ENCODE measurements around the gene GOLGA2.

Gene GOLGA2

DNA sequence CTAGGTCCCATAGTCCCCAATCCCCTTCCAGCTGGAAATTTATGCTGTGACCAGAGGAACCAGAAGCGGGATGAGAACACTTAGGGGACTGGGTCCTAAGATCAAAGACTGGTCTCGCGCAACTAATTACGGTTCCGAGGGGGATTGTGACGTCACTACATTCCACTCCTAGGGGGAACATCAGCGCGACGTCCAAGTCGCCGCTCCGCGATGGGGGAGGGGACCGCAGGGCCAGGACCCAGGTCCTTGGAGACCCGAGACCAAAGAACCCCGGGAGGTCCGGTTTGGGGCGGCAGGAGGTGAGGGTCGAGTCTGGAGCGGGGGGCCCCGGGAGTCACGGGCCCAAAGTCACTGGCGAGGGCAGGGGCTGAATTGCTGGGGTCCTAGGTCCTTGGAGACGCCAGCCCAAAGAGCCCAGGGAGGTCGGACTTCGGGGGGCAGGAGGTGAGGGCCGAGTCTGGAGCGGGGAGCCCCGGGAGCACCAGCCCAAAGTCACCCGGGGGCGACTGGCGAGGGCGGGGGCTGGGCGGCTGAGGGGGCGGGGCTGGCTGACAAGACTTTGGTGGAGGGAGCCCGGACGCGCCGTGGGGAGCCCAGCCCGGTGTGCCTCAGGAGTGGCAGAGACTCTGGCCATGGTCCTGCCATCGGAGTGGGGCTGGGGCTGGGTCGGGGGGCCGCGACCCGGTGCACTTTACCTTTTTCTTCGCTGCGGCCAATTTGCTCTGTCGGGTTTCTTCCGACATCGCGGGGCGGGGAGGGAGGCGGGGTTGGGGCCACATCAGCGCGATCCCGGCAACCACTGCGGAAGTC is at the start of gene GOLGA2:
TSS of gene GOLGA2 (minus strand) at position 810 of the 810 bp plus-strand sequence. CDS start at position 779, 31 bp downstream.
- no peak for DNase-seq

DNA sequence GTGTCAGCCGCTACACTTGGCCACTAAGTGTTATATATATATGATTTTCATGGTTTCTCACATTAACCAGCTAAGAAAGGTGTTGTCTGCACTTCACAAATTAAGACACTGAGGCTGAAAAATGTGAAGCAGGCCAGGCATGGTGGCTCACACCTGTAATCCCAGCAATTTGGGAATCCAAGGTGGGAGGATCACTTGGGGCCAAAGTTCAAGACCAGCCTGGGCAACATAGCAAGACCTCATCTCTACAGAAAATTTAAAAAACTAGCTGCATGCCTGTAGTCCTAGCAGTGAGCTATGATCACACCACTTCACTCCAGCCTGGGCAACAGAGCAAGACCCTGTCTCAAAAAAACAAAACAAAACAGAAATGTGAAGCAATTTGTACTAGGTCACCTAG is 48.6 kb upstream of the GOLGA2 start:
- DNase-seq: no peak

- DNase-seq: no peak
Observed at GRCh38 chr9:128323791-128324190, 48.0 kb upstream of the GOLGA2 start.

DNA sequence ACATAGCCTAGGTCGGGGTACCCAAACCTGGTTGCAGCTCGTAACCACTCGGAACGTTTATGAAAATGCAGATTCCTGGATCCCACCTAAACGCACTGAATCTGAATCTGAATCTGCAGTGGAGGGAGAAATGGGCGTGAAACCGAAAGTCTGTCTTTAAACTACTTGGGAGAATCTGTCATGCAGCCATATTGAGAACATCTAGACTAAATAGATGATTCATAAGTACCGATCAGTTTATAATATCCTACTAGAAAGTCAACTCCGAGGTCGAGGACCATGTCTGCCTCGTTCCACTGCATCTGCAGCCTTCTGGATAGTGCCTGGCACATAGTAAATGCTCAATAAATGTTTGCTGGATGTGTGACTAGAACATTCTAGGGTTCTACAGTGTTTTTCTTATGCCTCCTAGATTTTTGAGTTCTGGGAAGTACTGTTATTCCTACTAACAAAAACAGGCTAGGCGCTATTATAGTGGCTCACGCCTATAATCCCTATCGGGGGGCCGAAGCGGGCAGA is 47.5 kb upstream of the GOLGA2 start:
- DNase-seq: no peak

DNA sequence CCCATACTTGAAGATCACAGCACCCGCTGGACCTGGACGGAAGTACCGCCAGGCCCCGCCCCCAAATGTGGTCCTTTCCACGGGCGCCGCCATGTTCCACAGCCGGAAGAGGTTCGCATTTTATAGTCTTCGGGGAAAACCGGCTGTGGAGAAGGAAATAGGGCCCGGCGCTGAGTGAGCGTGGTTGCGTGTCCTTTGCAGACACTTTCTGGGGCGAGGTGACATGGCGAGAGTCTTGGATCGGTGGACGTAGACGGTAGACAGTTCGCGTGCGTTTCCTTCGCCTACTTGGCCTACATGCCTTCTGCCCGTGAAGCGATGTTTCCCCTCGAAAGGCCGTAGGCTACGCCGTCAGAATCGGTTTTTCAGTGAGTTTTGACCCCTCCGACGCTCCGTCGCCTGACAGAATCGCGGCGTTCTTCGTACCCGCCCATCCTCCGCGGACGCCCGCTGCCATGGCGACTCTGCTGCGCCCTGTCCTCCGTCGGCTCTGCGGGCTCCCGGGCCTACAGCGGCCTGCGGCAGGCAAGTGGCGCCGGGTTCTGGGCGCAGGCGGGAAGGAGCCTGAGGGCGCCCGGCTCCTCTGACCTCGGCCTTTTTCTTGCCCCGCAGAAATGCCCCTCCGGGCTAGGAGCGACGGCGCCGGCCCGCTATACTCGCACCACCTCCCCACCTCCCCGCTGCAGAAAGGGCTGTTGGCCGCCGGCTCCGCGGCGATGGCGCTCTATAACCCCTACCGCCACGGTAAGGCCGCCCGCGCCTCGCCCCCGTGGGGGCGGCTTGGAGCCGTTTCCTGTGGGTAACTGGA is 46.8 kb upstream of the GOLGA2 start, which contains the start of the genes COQ4 and TRUB2:
TSS of gene COQ4 (plus strand) at position 436 of the 808 bp plus-strand sequence. CDS start at position 456, 20 bp downstream.
TSS of gene TRUB2 (minus strand) at position 44 of the 808 bp plus-strand sequence. CDS start at position 5, 39 bp downstream.
- peak; percentile 90 for DNase-seq

GRCh38 chr9:128321879-128322403 is 46.1 kb upstream of the GOLGA2 start:
- no peak for DNase-seq

DNA sequence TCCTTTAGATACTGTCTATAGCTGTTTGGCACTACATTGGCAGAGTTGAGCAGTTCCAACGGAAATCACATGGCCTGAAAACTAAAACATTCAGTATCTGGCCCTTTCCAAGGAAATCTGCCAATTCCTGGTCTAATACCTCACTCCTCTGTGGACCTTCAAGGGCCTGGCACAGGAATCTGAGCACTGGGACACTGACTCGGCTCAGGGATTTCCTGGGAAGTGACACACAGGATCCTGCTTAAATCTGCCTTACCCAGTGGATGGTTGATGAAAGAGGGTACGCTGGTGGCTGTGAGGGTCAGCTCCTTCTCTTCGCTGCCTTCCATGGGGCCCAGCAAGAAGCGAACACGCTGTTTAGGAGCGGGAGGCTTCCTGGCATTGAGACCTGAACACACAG is 45.5 kb upstream of the GOLGA2 start:
- DNase-seq: no peak

DNA sequence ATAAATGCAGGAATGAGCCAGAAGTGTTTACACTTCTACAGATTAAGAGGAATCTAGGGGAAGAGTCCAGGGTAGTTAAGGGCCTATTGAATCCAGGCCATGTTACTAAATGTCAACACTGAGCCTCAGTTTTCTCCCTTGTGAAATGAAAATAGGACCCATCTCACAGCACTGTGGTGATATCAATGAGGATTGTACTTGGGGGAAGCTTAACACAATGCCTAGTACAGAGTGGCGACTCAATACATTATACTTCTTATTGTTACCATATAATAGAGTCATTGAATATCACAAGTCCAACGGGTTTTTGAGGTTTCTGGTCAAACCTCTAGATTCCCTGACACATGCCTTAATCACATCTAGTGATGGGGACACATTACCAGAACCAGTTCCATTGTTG is 41.8 kb upstream of the GOLGA2 start:
- no peak for DNase-seq

- DNase-seq: no peak
Observed at GRCh38 chr9:128316421-128316820, 40.6 kb upstream of the GOLGA2 start.

- no peak for DNase-seq
Observed at GRCh38 chr9:128314697-128315096, 38.9 kb upstream of the GOLGA2 start.

DNA sequence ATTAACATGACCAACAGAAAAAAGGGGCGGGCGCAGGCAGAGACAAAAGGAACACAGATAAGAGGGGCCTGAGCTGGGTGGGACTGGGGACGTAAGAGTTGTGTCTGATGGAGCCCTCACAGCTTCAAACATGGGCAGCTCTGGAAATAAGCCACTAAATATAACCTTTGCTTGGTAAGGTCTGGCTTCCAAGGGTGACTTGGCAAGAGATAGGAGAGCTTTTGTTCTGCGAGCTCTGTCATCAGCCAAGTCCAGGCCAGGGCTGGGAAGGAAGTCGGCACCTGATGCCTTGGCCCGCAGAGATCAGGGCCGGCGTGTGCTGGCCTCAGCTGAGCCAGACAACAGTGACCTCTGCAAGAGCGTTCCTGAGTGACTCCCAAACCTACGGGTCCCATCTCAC is 34.7 kb upstream of the GOLGA2 start:
- no peak for DNase-seq

GRCh38 chr9:128309551-128309950 is 33.7 kb upstream of the GOLGA2 start:
- no peak for DNase-seq

- no peak for DNase-seq
Observed at GRCh38 chr9:128304971-128305288, 29.1 kb upstream of the GOLGA2 start.

DNA sequence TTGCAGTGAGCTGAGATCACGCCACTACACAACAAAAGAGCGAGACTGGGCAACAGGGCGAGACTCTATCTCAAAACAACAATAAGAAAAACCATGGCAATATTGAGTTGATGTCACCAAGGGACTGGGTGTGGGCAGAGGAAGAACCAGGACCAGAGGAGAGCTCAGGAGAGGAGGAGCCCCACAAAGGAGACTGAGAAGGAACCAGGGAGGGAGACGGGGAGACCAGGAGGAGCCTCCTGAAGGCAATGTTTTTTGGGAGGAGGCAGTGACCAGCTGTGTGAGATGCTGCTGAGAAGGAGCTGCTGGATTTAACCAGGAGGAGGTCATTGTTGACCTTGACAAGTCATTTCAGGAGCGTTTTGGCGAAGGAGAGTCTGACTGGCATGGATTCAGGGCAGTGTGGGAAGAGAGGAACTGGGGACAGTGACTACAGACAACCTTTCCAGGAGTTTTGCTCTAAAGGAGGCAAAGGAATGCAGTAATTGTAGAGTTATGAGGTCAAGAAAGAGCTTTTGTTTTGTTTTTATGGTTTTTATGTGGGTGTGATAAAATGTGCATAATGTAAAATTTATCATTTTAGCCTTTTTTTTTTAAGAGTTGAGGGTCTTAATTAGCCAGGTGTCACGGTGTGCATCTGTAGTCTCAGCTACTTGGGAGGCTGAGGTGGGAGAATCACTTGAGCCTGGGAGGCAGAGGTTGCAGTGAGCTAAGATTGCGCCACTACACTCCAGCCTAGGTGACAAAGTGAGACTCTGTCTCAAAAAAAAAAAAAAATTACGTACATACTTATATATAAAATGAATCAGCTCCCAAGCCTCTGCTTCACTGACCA is 28.5 kb upstream of the GOLGA2 start:
- DNase-seq: no peak

- DNase-seq: no peak
Observed at GRCh38 chr9:128298535-128299482, 23.0 kb upstream of the GOLGA2 start.

GRCh38 chr9:128297221-128297773 is 21.5 kb upstream of the GOLGA2 start:
- no peak for DNase-seq

DNA sequence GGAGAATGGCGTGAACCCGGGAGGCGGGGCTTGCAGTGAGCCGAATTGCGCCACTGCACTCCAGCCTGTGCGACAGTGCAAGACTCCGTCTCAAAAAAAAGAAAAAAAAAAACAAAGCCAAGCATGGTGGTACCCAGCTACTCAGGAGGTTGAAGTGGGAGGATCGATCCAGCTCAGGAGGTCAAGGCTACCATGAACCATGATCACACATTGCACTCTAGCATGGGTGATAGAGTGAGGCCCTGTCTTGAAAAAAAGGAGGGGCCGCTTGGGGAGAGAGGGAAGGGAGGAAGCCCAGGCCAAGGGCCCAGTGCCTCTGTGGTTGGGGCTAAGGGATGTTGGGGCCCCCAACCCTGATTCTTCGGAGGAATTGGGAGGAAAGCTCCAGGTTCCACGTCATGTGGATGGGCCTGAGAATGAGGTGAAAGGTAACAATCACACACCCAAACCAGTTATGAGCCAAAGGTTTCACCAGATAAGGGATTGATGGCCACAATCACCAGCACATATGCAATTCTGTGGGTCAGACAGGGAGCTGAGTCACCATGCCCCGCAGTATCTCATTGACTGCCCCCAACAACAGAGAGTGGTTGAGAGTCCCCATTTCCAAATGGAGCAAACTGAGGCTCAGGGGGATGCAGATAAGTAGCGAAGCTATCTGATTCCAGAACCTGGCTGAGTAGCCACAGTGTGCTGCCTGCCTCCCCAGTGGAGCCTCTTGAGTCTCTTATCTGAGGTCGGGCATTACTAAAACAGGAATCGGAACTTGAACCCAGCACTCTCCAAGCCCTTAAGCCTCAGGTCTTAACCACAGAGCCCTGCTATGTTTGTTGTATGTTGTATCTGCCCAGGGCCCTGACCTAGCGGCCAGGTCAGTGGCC is 20.8 kb upstream of the GOLGA2 start:
- no peak for DNase-seq

DNA sequence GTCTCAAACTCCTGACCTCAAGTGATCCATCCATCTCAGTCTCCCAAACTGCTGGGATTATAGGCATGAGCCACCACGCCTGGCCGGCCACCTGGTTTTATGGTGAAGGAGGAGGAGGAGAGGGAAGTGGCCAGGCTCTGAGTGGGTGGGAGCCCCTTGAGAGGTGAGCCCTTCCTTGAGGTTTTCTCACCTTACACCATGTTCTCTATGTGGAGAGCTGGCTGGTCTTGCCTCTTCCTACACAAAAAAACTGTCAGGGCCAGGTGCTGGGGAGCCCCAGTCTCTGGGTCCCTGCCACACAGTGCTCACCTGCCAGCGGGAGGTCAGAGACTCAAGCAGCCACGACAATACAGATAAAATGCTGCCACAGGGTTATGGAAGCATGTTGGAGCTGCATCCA is 18.3 kb upstream of the GOLGA2 start:
- no peak for DNase-seq

- no peak for DNase-seq
Observed at GRCh38 chr9:128293091-128293490, 17.3 kb upstream of the GOLGA2 start.

DNA sequence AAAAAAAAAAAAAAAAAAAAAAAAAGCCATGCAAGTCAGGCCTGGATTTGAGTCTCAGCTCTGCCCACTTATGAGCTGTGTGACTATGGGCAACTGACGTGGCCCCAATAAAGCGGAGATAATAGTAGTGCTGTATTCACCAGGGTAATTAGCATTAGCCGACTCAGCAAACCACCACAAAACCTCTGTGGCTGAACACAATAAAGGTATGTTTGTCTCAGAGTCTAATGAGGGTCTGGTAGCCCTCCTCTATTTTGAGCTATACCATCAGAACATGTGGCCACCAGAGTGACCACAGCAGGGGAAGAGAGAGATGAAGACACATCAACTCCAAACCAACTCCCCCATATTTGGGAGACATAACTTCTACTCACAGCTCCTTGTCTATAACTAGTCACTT is 16.2 kb upstream of the GOLGA2 start:
- DNase-seq: no peak

Data from activated T-cell treated with anti-CD3 and anti-CD28 coated beads, Interleukin-2, amount 50 U/mL, for 1 hour (primary cell).